HG03064 (cell line): ENCODE measurements around the gene RELT.

ENCODE experiments used
- ATAC-seq: cut with Tn5 transposase; IDR thresholded peaks from one replicate; pipeline ENCODE4 v1.9.1; 2021; ENCODE audit warnings: low read depth; ENCODE audit not compliant: unreplicated experiment

RELT gene

DNA sequence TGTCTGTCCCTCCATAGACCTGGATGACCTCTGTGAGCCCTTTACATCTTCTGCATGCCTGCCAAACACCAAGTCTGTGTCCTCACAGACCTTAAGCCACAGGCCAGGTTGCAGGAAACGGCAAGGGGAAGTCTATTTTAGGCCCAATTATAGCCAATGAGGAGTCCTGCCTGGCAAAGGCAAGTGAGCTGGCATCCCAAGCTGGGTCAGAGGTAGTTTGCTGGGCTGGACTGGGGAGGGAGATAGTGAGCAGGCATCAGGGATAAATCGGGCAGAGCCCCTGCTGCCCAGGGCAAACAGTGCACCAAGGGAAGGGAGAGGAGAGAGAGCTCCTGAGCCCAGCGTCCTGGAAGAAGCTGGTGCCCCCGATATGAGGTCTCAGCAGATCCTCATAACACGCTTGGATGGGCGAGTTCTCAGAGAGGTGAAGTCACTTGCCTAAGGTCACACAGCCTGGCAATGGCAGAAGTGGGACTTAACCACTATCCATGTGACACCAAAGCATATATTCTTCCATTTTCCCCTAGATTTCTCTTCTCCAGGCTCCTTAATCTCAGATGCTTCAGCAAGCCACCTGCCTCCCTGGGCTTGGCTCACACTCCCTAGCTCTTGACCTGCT lies 3.7 kb upstream of the RELT start:
- no peak for ATAC-seq

- no peak for ATAC-seq
Measured at GRCh38 chr11:73374151-73374550, 2.0 kb upstream of the RELT start.

GRCh38 chr11:73375830-73376159 lies 404 bp upstream of the RELT start:
- no peak for ATAC-seq

DNA sequence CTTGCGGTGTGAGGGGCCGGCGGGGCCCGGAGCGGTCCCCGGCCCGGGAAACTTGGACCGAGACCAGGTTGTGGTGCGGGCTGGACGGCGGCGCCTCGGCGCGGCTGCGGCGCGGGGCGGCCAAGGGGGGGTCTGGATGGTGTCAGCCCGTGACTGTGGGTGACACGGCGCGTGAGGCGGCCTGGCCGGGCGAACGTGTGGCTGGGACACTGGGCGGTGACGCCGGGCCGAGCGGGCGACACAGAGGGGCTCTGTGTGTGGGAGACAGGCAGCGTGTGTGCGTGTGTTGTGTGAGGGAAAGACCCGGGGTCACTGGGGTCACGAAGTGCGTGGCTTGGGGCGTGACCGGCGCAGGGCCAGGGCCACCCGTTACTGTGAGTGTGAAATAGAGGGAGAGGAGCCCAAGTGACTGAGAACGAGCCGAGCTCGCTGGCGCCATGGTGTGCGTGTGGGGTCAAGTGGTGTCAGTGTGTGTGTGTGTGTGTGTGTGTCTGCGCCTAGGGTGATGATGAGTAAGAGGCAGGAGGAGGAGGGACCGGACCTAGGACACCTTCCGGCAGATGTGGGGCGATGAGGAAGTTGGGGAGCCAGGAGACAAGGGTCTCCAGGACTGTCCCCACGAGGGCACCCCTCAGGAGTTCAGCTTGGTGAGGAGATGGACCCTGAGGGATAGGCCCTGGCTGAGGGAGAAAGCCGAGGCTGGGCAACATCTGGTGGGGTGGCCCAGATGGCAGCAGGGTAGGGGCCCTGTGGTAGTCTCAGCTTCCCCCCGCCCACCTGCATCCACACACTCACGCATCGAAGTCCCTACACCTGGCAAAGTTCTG lies 817 bp downstream of the RELT start:
- ATAC-seq, result peak; percentile 8

GRCh38 chr11:73379189-73379880 lies 3.1 kb downstream of the RELT start:
- ATAC-seq, result no peak

DNA sequence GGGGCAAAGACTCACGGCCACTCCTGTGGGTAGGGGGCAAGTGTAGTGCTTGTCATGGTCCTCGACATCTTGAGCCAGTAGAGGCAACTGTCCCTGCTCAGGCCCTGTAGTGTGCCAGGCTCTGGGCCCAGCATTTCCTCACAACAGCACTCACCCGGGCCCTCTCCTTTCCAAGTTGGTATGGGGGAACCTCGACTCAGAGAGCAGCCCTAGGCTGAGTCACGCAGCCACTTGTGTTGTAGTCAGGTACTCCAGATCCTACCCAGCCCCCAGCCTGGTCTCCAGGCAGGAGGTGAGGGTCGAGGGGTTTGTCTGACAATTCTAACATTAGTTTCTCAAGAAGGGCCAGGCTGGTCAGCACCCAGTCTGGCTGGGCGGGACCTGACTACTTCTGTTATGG lies 4.1 kb downstream of the RELT start:
- no peak for ATAC-seq

- no peak for ATAC-seq
Measured at GRCh38 chr11:73380897-73381410, 4.8 kb downstream of the RELT start.

GRCh38 chr11:73381589-73381988 lies 5.4 kb downstream of the RELT start:
- ATAC-seq, result no peak

- no peak for ATAC-seq
Measured at GRCh38 chr11:73382183-73382582, 6.0 kb downstream of the RELT start.

- no peak for ATAC-seq
Measured at GRCh38 chr11:73382747-73383146, 6.5 kb downstream of the RELT start.

DNA sequence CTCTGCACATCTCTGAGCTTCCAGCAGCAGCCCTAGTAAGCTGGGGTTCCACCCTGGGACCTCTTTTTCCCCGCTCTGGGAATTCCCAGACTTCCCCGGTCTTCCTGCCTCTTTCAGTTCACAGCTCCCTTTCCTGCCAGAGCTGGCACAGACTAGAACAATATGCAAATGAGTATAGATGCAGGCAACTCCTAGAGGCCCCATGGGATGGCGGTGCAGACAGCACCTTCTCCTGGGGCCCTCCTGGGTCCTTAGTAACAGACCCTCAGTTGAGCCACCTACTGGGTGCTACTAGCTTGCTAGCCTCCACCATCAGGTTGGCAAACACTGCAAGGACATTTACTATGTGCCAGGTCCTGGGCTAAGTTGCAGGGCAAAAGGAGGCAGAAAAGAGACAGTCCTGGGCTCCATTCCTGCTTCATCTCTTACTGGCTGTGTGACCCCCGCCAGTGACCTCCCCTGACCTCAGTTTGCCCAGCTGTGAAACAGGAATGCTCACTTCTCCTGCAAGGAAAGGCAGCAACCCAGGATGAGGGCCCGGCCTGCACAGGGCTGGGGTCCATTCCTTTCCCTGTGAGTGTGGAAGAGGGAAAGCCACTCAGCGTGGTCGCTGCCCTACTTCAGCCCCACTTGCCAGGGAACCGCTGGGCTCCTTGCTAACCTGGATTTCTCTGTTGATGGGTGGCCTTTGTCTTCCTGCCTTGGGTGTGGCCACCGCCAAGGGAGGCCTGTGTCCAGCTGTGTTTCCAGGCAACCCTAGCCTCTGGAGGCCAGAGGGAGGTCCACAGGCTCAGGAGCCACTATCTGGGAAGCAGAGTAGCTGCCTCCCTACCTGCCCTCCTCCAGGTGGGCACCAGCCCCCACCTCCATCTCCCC lies 7.3 kb downstream of the RELT start:
- ATAC-seq, result no peak

GRCh38 chr11:73384125-73384441 lies 7.9 kb downstream of the RELT start:
- no peak for ATAC-seq

GRCh38 chr11:73384531-73384871 lies 8.3 kb downstream of the RELT start:
- no peak for ATAC-seq

DNA sequence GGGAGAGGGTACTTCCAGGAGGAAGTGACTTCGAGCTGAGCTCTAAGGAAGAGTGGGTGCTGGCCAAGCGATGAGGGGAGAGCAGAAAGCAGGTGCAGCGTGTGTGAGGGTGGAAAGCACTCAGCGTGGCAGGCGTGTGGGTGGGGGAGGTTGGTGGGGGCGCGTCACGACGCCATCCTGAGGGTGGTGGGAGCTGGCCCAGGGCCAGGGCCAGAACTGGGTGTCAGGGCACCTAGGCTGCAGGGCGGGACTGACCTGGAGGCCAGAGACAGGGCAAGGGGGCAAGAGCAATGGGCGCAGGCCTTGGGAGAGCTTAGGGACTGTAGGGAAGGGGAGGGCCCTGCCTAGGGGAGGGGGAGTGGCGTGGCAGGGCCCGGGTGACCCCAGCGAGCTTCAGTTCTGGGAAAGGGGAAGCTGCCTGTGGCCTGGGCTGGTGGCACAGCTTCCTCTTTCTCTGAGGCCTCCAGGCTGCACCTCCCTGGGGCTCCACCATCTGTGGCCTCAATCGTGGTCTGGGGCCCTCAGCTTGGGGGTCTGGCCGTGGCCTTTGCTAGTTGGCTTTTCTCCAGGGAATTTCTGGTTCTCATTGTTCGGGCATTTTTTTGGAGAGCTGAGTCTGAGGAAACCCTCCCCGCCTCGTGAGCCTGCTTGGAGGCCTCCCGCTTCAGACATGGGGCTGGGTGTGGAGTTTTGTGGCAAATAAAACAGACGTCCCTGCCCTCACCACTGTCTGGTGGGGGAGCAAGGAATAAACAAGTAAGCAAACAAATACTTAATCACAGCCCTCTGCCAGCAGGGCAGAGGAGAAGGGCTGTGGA lies 8.9 kb downstream of the RELT start:
- no peak for ATAC-seq

- no peak for ATAC-seq
Measured at GRCh38 chr11:73386016-73386415, 9.8 kb downstream of the RELT start.

- ATAC-seq, result no peak
Measured at GRCh38 chr11:73386546-73386945, 10.3 kb downstream of the RELT start.

- no peak for ATAC-seq
Measured at GRCh38 chr11:73387594-73388264, 11.5 kb downstream of the RELT start.

DNA sequence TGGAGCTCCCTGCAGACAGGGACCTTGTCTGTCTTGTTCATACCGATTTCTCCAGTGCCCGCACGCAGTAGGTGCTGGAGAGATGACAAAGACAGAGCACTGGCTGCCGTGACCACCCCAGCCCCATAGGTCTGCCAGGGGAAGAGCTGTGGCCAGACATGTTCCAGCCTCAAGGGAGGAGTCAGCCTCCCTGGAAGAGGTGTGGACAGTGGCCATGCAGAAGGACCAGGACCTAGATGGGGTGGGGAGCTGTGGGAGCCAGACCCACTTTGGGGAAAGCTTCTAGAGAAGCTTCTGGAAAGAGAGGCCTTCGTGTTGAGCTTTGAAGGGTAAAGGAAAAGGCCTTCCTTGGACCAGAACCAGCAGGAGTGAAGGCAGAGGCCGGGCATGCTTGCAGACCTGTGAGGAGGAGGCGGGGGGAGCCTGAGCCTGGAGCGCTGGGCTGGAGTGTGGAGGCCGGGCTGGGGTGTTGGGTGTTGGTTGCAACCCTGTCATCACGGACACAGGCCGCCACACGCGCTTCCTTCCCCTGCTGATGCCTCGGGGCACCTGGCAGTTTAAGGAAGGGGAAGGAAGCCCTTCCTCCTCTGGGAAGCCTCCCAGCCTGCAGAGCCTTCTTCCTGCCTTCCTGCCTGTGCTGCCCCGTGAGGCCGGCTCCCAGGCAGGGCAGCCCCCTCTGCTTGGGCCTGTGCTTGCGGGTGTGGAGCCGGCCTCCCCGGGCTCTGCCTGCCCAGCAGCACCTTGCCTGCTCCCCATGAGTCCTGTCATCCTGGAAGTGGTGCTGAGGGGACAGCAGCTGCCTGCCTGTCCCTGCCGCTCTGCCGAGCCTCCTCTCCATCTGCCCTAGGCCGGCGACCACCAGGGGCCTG lies 12.3 kb downstream of the RELT start:
- no peak for ATAC-seq

DNA sequence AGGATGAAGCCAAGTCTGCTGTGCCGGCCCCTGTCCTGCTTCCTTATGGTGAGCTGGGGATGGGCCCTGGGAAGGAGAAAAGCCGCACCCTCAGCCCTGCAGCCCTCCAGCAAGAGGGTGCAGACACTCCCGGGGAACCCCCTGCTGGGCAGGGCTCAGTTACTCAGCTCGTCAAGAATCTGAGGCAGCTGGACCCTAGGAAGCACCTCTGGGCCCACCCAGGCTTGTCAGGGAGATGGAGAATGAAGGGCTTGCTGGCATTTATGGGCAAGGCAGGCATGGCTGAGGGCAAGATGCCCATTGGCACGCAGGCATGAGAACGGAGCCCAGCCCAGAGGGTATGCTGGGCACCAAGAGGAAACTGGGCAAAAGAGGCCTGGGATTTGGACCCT lies 12.9 kb downstream of the RELT start:
- ATAC-seq, result no peak
